ENCODE data around the gene ZNF341. TPM values are rescaled to one million over a fixed set of nuclear protein-coding genes. Genes with fewer than 3 reads are reported as not detected.
A peak's percentile ranks its signal among the peaks of the same experiment; 100 is the strongest.

The ZNF341 gene
- total RNA-seq, 2 experiments from 2014 or later: 2.1 to 2.7 TPM

- Histone ChIP-seq H3K27me3 (ENCODE audit: control insufficient read depth in 1 of 2, insufficient read depth in 2 of 2, low read length in 2 of 2) (no peaks in the 10 kb centered on the region), H3K9me3 (ENCODE audit: control insufficient read depth in 1 of 2, insufficient read depth in 1 of 2, low read length in 2 of 2) (no peaks in the 10 kb centered on the region), H3K4me3 (ENCODE audit: low read length) (no peak overlapping the region), H3K36me3 (ENCODE audit: insufficient read depth, low read length) (peaks cover 30% of the 10 kb centered on the region), H3K27ac (ENCODE audit: low read depth in 1 of 2, low read length in 2 of 2) (no peak overlapping the region), H3K4me1 (ENCODE audit: insufficient read depth, low read length) (peaks cover 20% of the 10 kb centered on the region)
- intact Hi-C loops (cut with DNase I, micrococcal nuclease): no loop called here
- ATAC-seq (ENCODE audit: poor library complexity) (no peak), DNase-seq (no peak)
- Mint-ChIP-seq H3K9me3 (no peaks in the 10 kb centered on the region), H3K4me3 (peak overlapping the region; percentile 8), H3K36me3 (ENCODE audit: low read depth) (peaks cover 42% of the 10 kb centered on the region), H3K27ac (no peak overlapping the region), H3K27me3 (no peaks in the 10 kb centered on the region), H3K4me1 (ENCODE audit: low read depth) (peaks cover 18% of the 10 kb centered on the region)
- ChIA-PET POLR2A (interaction anchor here (0.7 kb wide), 1 partner anchor 24 kb away, joined by 3 read pairs; no protein-coding TSS in a partner anchor), CTCF (no interaction called here)
- TF ChIP-seq, protein P1, sequence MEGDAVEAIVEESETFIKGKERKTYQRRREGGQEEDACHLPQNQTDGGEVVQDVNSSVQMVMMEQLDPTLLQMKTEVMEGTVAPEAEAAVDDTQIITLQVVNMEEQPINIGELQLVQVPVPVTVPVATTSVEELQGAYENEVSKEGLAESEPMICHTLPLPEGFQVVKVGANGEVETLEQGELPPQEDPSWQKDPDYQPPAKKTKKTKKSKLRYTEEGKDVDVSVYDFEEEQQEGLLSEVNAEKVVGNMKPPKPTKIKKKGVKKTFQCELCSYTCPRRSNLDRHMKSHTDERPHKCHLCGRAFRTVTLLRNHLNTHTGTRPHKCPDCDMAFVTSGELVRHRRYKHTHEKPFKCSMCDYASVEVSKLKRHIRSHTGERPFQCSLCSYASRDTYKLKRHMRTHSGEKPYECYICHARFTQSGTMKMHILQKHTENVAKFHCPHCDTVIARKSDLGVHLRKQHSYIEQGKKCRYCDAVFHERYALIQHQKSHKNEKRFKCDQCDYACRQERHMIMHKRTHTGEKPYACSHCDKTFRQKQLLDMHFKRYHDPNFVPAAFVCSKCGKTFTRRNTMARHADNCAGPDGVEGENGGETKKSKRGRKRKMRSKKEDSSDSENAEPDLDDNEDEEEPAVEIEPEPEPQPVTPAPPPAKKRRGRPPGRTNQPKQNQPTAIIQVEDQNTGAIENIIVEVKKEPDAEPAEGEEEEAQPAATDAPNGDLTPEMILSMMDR (IDR thresholded peaks at IDR 0.05): no peak
These were observed 15.3 kb upstream of the ZNF341 start for GRCh38 chr20:33716498-33716897.

- peak overlapping the region; percentile 60 for H3K27ac Mint-ChIP-seq
- intact Hi-C loops (cut with DNase I, micrococcal nuclease): no loop called here
- no peaks in the 10 kb centered on the region for H3K27me3 Mint-ChIP-seq
- H3K4me1 Mint-ChIP-seq (ENCODE audit: low read depth): peaks cover 18% of the 10 kb centered on the region
- ATAC-seq (ENCODE audit: poor library complexity) (no peak), DNase-seq (no peak)
- Histone ChIP-seq H3K27ac (ENCODE audit: low read depth in 1 of 2, low read length in 2 of 2) (peak overlapping the region; percentile 2 to 72), H3K27me3 (ENCODE audit: control insufficient read depth in 1 of 2, insufficient read depth in 2 of 2, low read length in 2 of 2) (no peaks in the 10 kb centered on the region), H3K4me3 (ENCODE audit: low read length) (peak overlapping the region; percentile 66), H3K36me3 (ENCODE audit: insufficient read depth, low read length) (peaks cover 5% of the 10 kb centered on the region), H3K9me3 (ENCODE audit: control insufficient read depth in 1 of 2, insufficient read depth in 1 of 2, low read length in 2 of 2) (no peaks in the 10 kb centered on the region), H3K4me1 (ENCODE audit: insufficient read depth, low read length) (peaks cover 20% of the 10 kb centered on the region)
- H3K4me3 Mint-ChIP-seq: peak overlapping the region; percentile 83
- POLR2A ChIA-PET: interaction anchor here (0.7 to 3.1 kb wide), 21 partner anchors 10 to 1900 kb away, joined by 3 to 53 read pairs (median 7); partner anchors contain the start of genes ACTL10, CBFA2T2, CDK5RAP1 and CHMP4B
- H3K9me3 Mint-ChIP-seq: no peaks in the 10 kb centered on the region
- CTCF ChIA-PET: interaction anchor here (0.6 to 3.0 kb wide), 3 partner anchors 10 to 52 kb away, joined by 3 to 19 read pairs (median 14); partner anchors contain the start of genes ACTL10 and ZNF341
- TF ChIP-seq, protein P1 (IDR thresholded peaks at IDR 0.05): no peak
- H3K36me3 Mint-ChIP-seq (ENCODE audit: low read depth): peaks cover 17% of the 10 kb centered on the region
These were observed 12.4 kb upstream of the ZNF341 start for GRCh38 chr20:33719277-33719988.

DNA sequence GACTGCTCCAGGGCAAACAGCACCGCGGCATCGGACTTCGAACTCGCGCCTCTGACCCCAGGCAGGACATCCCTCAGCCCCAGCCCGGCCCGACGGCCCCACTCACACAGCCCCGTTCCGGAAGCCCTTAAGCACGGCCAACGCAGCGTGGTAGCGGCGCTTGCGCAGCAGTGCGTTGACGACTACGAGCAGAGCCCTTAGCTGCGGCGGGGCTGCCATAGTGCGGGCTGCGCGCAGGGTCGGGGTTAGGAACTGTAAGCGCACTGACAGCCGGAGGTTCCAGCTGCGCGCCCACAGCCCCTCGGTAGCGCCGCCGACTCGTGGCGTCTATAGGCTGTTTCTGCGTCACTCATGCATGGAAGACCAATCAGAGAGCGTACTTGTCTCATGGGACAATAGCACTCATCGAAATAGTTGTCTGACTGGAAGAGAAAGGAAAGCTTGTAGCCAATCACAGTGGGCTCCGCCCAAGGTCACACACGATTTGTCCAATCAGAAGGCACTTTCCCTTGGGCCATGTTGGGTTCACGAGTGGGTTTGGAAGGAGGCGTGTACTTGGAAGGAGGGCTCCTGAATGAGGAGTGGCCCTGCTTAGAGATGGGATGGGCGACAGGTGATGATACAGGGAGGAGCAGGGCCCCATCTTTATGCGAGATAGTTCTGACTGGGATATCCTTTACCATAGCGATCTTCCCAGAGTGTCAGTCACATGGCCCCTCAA lies 11.6 kb upstream of the ZNF341 start, which contains the start of gene PXMP4:
PXMP4 (minus strand) TSS at position 322 of the 721 bp plus-strand sequence; CDS start at position 219, 103 bp downstream.
- peak within 1 kb of the TSS; percentile 83 for H3K4me3 Mint-ChIP-seq
- H3K4me1 ChIP-seq (ENCODE audit: insufficient read depth, low read length): peaks cover 20% of the 10 kb centered on the region
- ATAC-seq (ENCODE audit: poor library complexity): peak; percentile 94
- peak within 1 kb of the TSS; percentile 66 for H3K4me3 ChIP-seq (ENCODE audit: low read length)
- DNase-seq: peak; percentile 68 to 97 (median 82)
- CTCF ChIA-PET: interaction anchor here (0.6 to 3.0 kb wide), 3 partner anchors 9 to 53 kb away, joined by 3 to 19 read pairs (median 14); partner anchors contain the start of genes ACTL10 and ZNF341
- H3K27me3 Mint-ChIP-seq: no peaks in the 10 kb centered on the region
- H3K27ac Mint-ChIP-seq: peak within 1 kb of the TSS; percentile 60
- H3K27ac ChIP-seq (ENCODE audit: low read depth in 1 of 2, low read length in 2 of 2): peak within 1 kb of the TSS; percentile 2 to 72
- POLR2A ChIA-PET: interaction anchor here (0.6 to 3.1 kb wide), 24 partner anchors 9 to 1899 kb away, joined by 3 to 53 read pairs (median 6); partner anchors contain the start of genes ACTL10, C20orf144, CBFA2T2 and CDK5RAP1
- TF ChIP-seq, protein P1 (IDR thresholded peaks at IDR 0.05): peak; percentile 13
- intact Hi-C loops (cut with DNase I, micrococcal nuclease): loop anchor here (1.0 to 10.0 kb wide), 6 partner anchors 12 to 313 kb away; partner anchors contain the start of genes CHMP4B (in 2 of the 2) and E2F1 (in 1 of the 2)
- peaks cover 18% of the 10 kb centered on the region for H3K4me1 Mint-ChIP-seq (ENCODE audit: low read depth)
- no peaks in the 10 kb centered on the region for H3K9me3 Mint-ChIP-seq
- no peaks in the 10 kb centered on the region for H3K27me3 ChIP-seq (ENCODE audit: control insufficient read depth in 1 of 2, insufficient read depth in 2 of 2, low read length in 2 of 2)
- H3K9me3 ChIP-seq (ENCODE audit: control insufficient read depth in 1 of 2, insufficient read depth in 1 of 2, low read length in 2 of 2): no peaks in the 10 kb centered on the region
- H3K36me3 ChIP-seq (ENCODE audit: insufficient read depth, low read length): no peaks in the 10 kb centered on the region
- peaks cover 12% of the 10 kb centered on the region for H3K36me3 Mint-ChIP-seq (ENCODE audit: low read depth)
